Stimulated activated CD8-positive, alpha-beta memory T cell treated with anti-CD3 and anti-CD28 coated beads, Interleukin-7, amount 100 ng/mL, for 48 hours (primary cell): ENCODE results near the gene NAA10.

Source experiments
- DNase-seq, 2 donors: peaks; one replicate each; pipeline ENCODE4 v3.0.0-alpha.2; 2020; ENCODE audit warnings: low read depth in 1 of 2; ENCODE audit errors: extremely low read depth in 1 of 2

The NAA10 gene

GRCh38 chrX:153911798-153912197 lies 23.0 kb downstream of the NAA10 start:
- no peak for DNase-seq

GRCh38 chrX:153910446-153910845 lies 24.4 kb downstream of the NAA10 start:
- DNase-seq, result no peak

- no peak for DNase-seq
These were observed 24.9 kb downstream of the NAA10 start for GRCh38 chrX:153909980-153910360.

GRCh38 chrX:153909024-153909979 lies 25.5 kb downstream of the NAA10 start:
- no peak for DNase-seq

- DNase-seq, result no peak
These were observed 26.5 kb downstream of the NAA10 start for GRCh38 chrX:153908219-153908860.

- no peak for DNase-seq
These were observed 27.4 kb downstream of the NAA10 start for GRCh38 chrX:153907456-153907855.

- no peak for DNase-seq
These were observed 28.5 kb downstream of the NAA10 start for GRCh38 chrX:153906126-153906917.

- DNase-seq, result no peak
These were observed 29.2 kb downstream of the NAA10 start for GRCh38 chrX:153905481-153906095.

- no peak for DNase-seq
These were observed 30.6 kb downstream of the NAA10 start, which contains the start of gene AVPR2 for GRCh38 chrX:153903991-153904957. Gene AVPR2 (plus strand): TSS chrX:153904673. CDS start chrX:153905146, 473 bp downstream.

- DNase-seq, result no peak
These were observed 31.4 kb downstream of the NAA10 start for GRCh38 chrX:153903238-153903980.

- no peak for DNase-seq
These were observed 32.5 kb downstream of the NAA10 start for GRCh38 chrX:153902385-153902784.

GRCh38 chrX:153901753-153902140 lies 33.1 kb downstream of the NAA10 start:
- DNase-seq, result no peak

- DNase-seq, result no peak
These were observed 33.7 kb downstream of the NAA10 start for GRCh38 chrX:153900831-153901752.

- DNase-seq, result no peak
These were observed 36.9 kb downstream of the NAA10 start for GRCh38 chrX:153897899-153898298.

- no peak for DNase-seq
These were observed 45.7 kb downstream of the NAA10 start for GRCh38 chrX:153889123-153889522.

- no peak for DNase-seq
These were observed 46.5 kb downstream of the NAA10 start for GRCh38 chrX:153888344-153888743.

- DNase-seq, result no peak
These were observed 47.5 kb downstream of the NAA10 start for GRCh38 chrX:153887385-153887784.

GRCh38 chrX:153886915-153887314 lies 47.9 kb downstream of the NAA10 start:
- no peak for DNase-seq
